OCI-LY3 (cell line): ENCODE measurements around the gene TLR7.

Experiments used
- H2AFZ ChIP-seq: fragments of 200-600, 300-600 bp; shearing (Covaris generic); 2 replicates; pipeline ENCODE4 v1.6.0; 2014; ENCODE audit warnings: antibody characterized with exemption, low read depth, low read length
- H3K27ac ChIP-seq: fragments of 200-600, 300-600 bp; sonication (generic); 2 replicates; pipeline ENCODE4 v1.5.1; 2014; ENCODE audit warnings: mild to moderate bottlenecking, low read length, moderate library complexity, mixed read lengths
- H3K27me3 ChIP-seq: fragments of 200-600, 300-600 bp; sonication (generic); 2 replicates; pipeline ENCODE4 v1.6.1; 2014; ENCODE audit warnings: low read depth, low read length, mixed read lengths
- H3K36me3 ChIP-seq: fragments of 200-600, 300-600 bp; sonication (generic); replicated peaks from 2 replicates; pipeline ENCODE3; 2014; ENCODE audit warnings: low read depth, low read length, mixed read lengths
- H3K4me1 ChIP-seq: fragments of 300-600, 200-600 bp; sonication (generic); 2 replicates; pipeline ENCODE4 v1.6.1; 2014; ENCODE audit warnings: low read length, mixed read lengths
- H3K4me2 ChIP-seq: fragments of 200-600, 300-600 bp; sonication (generic); 2 replicates; pipeline ENCODE4 v1.6.1; 2014; ENCODE audit warnings: low read length, mixed read lengths
- H3K4me3 ChIP-seq: fragments of 300-600, 200-600 bp; sonication (generic); 2 replicates; pipeline ENCODE4 v1.5.1; 2014; ENCODE audit warnings: antibody characterized with exemption, mild to moderate bottlenecking, low read length, moderate library complexity
- H3K79me2 ChIP-seq: fragments of 300-600, 200-600 bp; shearing (Covaris generic); 2 replicates; pipeline ENCODE4 v1.6.1; 2014; ENCODE audit warnings: mild to moderate bottlenecking, low read length, mixed read lengths
- H3K9ac ChIP-seq: fragments of 300-600, 200-600 bp; shearing (Covaris generic); 2 replicates; pipeline ENCODE4 v1.6.0; 2014; ENCODE audit warnings: mild to moderate bottlenecking, low read length, moderate library complexity
- H3K9me3 ChIP-seq: fragments of 200-600, 300-600 bp; shearing (Covaris generic); 2 replicates; pipeline ENCODE4 v1.6.1; 2014; ENCODE audit warnings: low read length, mixed read lengths; ENCODE audit not compliant: insufficient read depth
- H4K20me1 ChIP-seq: fragments of 200-600, 300-600 bp; sonication (generic); 2 replicates; pipeline ENCODE4 v1.6.1; 2016; ENCODE audit warnings: low read length, mixed read lengths; ENCODE audit not compliant: insufficient read depth
- CTCF ChIP-seq: fragments of 200-600, 300-600 bp; sonication (generic); IDR thresholded peaks from 2 replicates; pipeline ENCODE4 v1.5.1; 2014; ENCODE audit warnings: antibody characterized with exemption, low read length, low read depth
- EZH2phosphoT487 ChIP-seq: fragments of 200-600 bp; shearing (Covaris generic); IDR thresholded peaks from 2 replicates; pipeline ENCODE4 v1.6.1; 2018; ENCODE audit warnings: antibody characterized with exemption, mixed run types, low read depth

Gene TLR7

GRCh38 chrX:12844319-12844718 is 22.6 kb upstream of the TLR7 start:
- peak overlapping the region; percentile 65 for H3K4me3 ChIP-seq
- no peak overlapping the region for H3K27ac ChIP-seq
- peak overlapping the region; percentile 84 for H3K4me2 ChIP-seq

GRCh38 chrX:12865359-12865758 is 1.5 kb upstream of the TLR7 start:
- Histone ChIP-seq H3K4me3 (no peak overlapping the region), H3K79me2 (no peaks in the 10 kb centered on the region), H2AFZ (no peak overlapping the region), H4K20me1 (no peaks in the 10 kb centered on the region), H3K4me2 (0 out of 2 replicates have a peak overlapping the region, but pooled peaks have one; percentile 9), H3K9ac (no peak overlapping the region), H3K27ac (no peak overlapping the region), H3K9me3 (no peaks in the 10 kb centered on the region), H3K36me3 (no peaks in the 10 kb centered on the region), H3K27me3 (no peaks in the 10 kb centered on the region), H3K4me1 (peaks cover 40% of the 10 kb centered on the region)
- TF ChIP-seq EZH2phosphoT487 (no peak), CTCF (no peak)

More at GRCh38 chrX:12844319-12844718, 22.6 kb upstream of the TLR7 start:
- H4K20me1 ChIP-seq: no peaks in the 10 kb centered on the region
- H3K36me3 ChIP-seq: no peaks in the 10 kb centered on the region
- peaks cover 13% of the 10 kb centered on the region for H3K4me1 ChIP-seq
- H3K27me3 ChIP-seq: no peaks in the 10 kb centered on the region
- TF ChIP-seq EZH2phosphoT487 (no peak), CTCF (no peak)
- no peak overlapping the region for H3K9ac ChIP-seq
- H2AFZ ChIP-seq: peak overlapping the region; percentile 73; the same call in 1 of the 2 replicates
- H3K9me3 ChIP-seq: no peaks in the 10 kb centered on the region
- no peaks in the 10 kb centered on the region for H3K79me2 ChIP-seq

- Histone ChIP-seq H3K4me2 (peak overlapping the region; percentile 87), H3K79me2 (no peaks in the 10 kb centered on the region), H3K27ac (peak overlapping the region; percentile 72), H3K27me3 (no peaks in the 10 kb centered on the region), H4K20me1 (no peaks in the 10 kb centered on the region), H3K4me3 (peak overlapping the region; percentile 61; the same call in 1 of the 2 replicates), H3K9me3 (no peaks in the 10 kb centered on the region), H3K4me1 (peaks cover 40% of the 10 kb centered on the region), H3K9ac (peak overlapping the region; percentile 24; the same call in 1 of the 2 replicates), H2AFZ (no peak overlapping the region), H3K36me3 (no peaks in the 10 kb centered on the region)
- TF ChIP-seq CTCF (no peak), EZH2phosphoT487 (no peak)
Measured at GRCh38 chrX:12867685-12868084, 813 bp downstream of the TLR7 start.

- H2AFZ ChIP-seq: no peak overlapping the region
- no peaks in the 10 kb centered on the region for H3K79me2 ChIP-seq
- H4K20me1 ChIP-seq: no peaks in the 10 kb centered on the region
- no peaks in the 10 kb centered on the region for H3K9me3 ChIP-seq
- H3K27ac ChIP-seq: no peak overlapping the region
- peaks cover 41% of the 10 kb centered on the region for H3K4me1 ChIP-seq
- TF ChIP-seq EZH2phosphoT487 (no peak), CTCF (no peak)
- H3K4me3 ChIP-seq: no peak overlapping the region
- no peak overlapping the region for H3K9ac ChIP-seq
- H3K4me2 ChIP-seq: 0 out of 2 replicates have a peak overlapping the region, but pooled peaks have one; percentile 87
- no peaks in the 10 kb centered on the region for H3K36me3 ChIP-seq
- H3K27me3 ChIP-seq: no peaks in the 10 kb centered on the region
Measured at GRCh38 chrX:12868747-12869146, 1.9 kb downstream of the TLR7 start.
